HG03175 (cell line): ENCODE measurements around the gene CHCHD6.
A peak's percentile ranks its signal among the peaks of the same experiment; 100 is the strongest.

Source experiments
- ATAC-seq: cut with Tn5 transposase; IDR thresholded peaks from one replicate; pipeline ENCODE4 v1.9.1; 2021; ENCODE audit warnings: mild to moderate bottlenecking, moderate library complexity; ENCODE audit not compliant: unreplicated experiment

Gene CHCHD6

GRCh38 chr3:126955004-126955790, 251.2 kb downstream of the CHCHD6 start:
- peak; percentile 69 for ATAC-seq

GRCh38 chr3:126956361-126956760, 252.3 kb downstream of the CHCHD6 start:
- no peak for ATAC-seq

GRCh38 chr3:126956866-126957650, 253.0 kb downstream of the CHCHD6 start:
- ATAC-seq: no peak

GRCh38 chr3:126957776-126958637, 254.0 kb downstream of the CHCHD6 start:
- no peak for ATAC-seq

GRCh38 chr3:126958638-126959085, 254.6 kb downstream of the CHCHD6 start:
- ATAC-seq: no peak

GRCh38 chr3:126959136-126959920, 255.3 kb downstream of the CHCHD6 start:
- no peak for ATAC-seq

GRCh38 chr3:126959921-126960603, 256.0 kb downstream of the CHCHD6 start:
- ATAC-seq: no peak

GRCh38 chr3:126960604-126960995, 256.6 kb downstream of the CHCHD6 start:
- no peak for ATAC-seq

GRCh38 chr3:126961191-126961790, 257.3 kb downstream of the CHCHD6 start:
- ATAC-seq: no peak

- no peak for ATAC-seq
Observed at GRCh38 chr3:126961791-126962461, 257.9 kb downstream of the CHCHD6 start.

GRCh38 chr3:126962756-126963155, 258.7 kb downstream of the CHCHD6 start:
- ATAC-seq: no peak

- no peak for ATAC-seq
Observed at GRCh38 chr3:126963261-126964190, 259.5 kb downstream of the CHCHD6 start.

GRCh38 chr3:126964261-126964660, 260.2 kb downstream of the CHCHD6 start:
- ATAC-seq: no peak

- no peak for ATAC-seq
Observed at GRCh38 chr3:126964950-126965349, 260.9 kb downstream of the CHCHD6 start.

GRCh38 chr3:126965526-126966080, 261.6 kb downstream of the CHCHD6 start:
- ATAC-seq: no peak

GRCh38 chr3:126967386-126967785, 263.3 kb downstream of the CHCHD6 start:
- ATAC-seq: no peak
